Mesothelial cell of epicardium (in vitro differentiated cells): Measurements from ENCODE around the gene PRKCA. TPM values are rescaled to one million over a fixed set of nuclear protein-coding genes. Genes with fewer than 3 reads are reported as not detected.

ENCODE experiments used
- DNase-seq, 2 experiments: peaks; one replicate each; pipeline ENCODE4 v3.0.0; 2021; ENCODE audit warnings: low spot score in 2 of 2; ENCODE audit not compliant: unreplicated experiment in 2 of 2
- H3K27ac Mint-ChIP-seq: 2 replicates; pipeline ENCODE4 v1.8.0; 2021; ENCODE audit warnings: mixed read lengths
- H3K27me3 Mint-ChIP-seq: 2 replicates; pipeline ENCODE4 v1.8.0; 2021; ENCODE audit warnings: low read depth, mixed read lengths
- H3K36me3 Mint-ChIP-seq: 2 replicates; pipeline ENCODE4 v1.8.0; 2021; ENCODE audit warnings: mixed read lengths
- H3K4me1 Mint-ChIP-seq: 2 replicates; pipeline ENCODE4 v1.8.0; 2021; ENCODE audit warnings: mixed read lengths
- H3K4me3 Mint-ChIP-seq: 2 replicates; pipeline ENCODE4 v1.8.0; 2021; ENCODE audit warnings: mild to moderate bottlenecking, moderate library complexity, mixed read lengths
- H3K9me3 Mint-ChIP-seq: 2 replicates; pipeline ENCODE4 v1.8.0; 2021; ENCODE audit warnings: mixed read lengths
- CTCF ChIP-seq: fragments of 200-600 bp; sonication (generic); IDR thresholded peaks from one replicate; pipeline ENCODE4 v1.5.0; 2021; ENCODE audit warnings: antibody characterized with exemption; ENCODE audit not compliant: unreplicated experiment
- total RNA-seq: library from RNA; stranded (reverse); gene quantifications from 3 replicates; pipeline ENCODE4 v1.2.1, GENCODE V29; 2021

Gene PRKCA
- total RNA-seq, 1 donor from 2014 or later = 15.2 TPM

- no peak for DNase-seq
- no peaks in the 10 kb centered on the region for H3K36me3 Mint-ChIP-seq
- no peak for TF ChIP-seq CTCF
- H3K27me3 Mint-ChIP-seq = no peaks in the 10 kb centered on the region
- no peak overlapping the region for H3K27ac Mint-ChIP-seq
- peaks cover 27% of the 10 kb centered on the region for H3K4me1 Mint-ChIP-seq
- no peak overlapping the region for H3K4me3 Mint-ChIP-seq
- H3K9me3 Mint-ChIP-seq = no peaks in the 10 kb centered on the region
These were observed 98.3 kb downstream of the PRKCA start for GRCh38 chr17:66400698-66401097.

- Mint-ChIP-seq H3K4me3 (no peak overlapping the region), H3K27me3 (no peaks in the 10 kb centered on the region), H3K4me1 (peaks cover 33% of the 10 kb centered on the region), H3K27ac (no peak overlapping the region), H3K36me3 (no peaks in the 10 kb centered on the region), H3K9me3 (no peaks in the 10 kb centered on the region)
- no peak for DNase-seq
- no peak for TF ChIP-seq CTCF
These were observed 99.0 kb downstream of the PRKCA start for GRCh38 chr17:66401364-66401763.

- peaks cover 38% of the 10 kb centered on the region for H3K4me1 Mint-ChIP-seq
- H3K4me3 Mint-ChIP-seq = no peak overlapping the region
- H3K27ac Mint-ChIP-seq = peak overlapping the region; percentile 27
- no peaks in the 10 kb centered on the region for H3K36me3 Mint-ChIP-seq
- DNase-seq = no peak
- H3K27me3 Mint-ChIP-seq = no peaks in the 10 kb centered on the region
- no peak for TF ChIP-seq CTCF
- no peaks in the 10 kb centered on the region for H3K9me3 Mint-ChIP-seq
These were observed 101.6 kb downstream of the PRKCA start for GRCh38 chr17:66403846-66404556.

- no peak for DNase-seq
- peaks cover 38% of the 10 kb centered on the region for H3K4me1 Mint-ChIP-seq
- H3K27ac Mint-ChIP-seq = no peak overlapping the region
- H3K9me3 Mint-ChIP-seq = no peaks in the 10 kb centered on the region
- no peak for TF ChIP-seq CTCF
- H3K4me3 Mint-ChIP-seq = no peak overlapping the region
- H3K27me3 Mint-ChIP-seq = no peaks in the 10 kb centered on the region
- no peaks in the 10 kb centered on the region for H3K36me3 Mint-ChIP-seq
These were observed 103.6 kb downstream of the PRKCA start for GRCh38 chr17:66405836-66406677.

GRCh38 chr17:66406701-66407644 is 104.6 kb downstream of the PRKCA start:
- Mint-ChIP-seq H3K4me1 (peaks cover 38% of the 10 kb centered on the region), H3K4me3 (no peak overlapping the region), H3K36me3 (no peaks in the 10 kb centered on the region), H3K27me3 (no peaks in the 10 kb centered on the region), H3K27ac (no peak overlapping the region), H3K9me3 (no peaks in the 10 kb centered on the region)
- TF ChIP-seq CTCF = no peak
- DNase-seq = no peak
